CD4-positive, alpha-beta T cell treated with Interleukin-4 for 1 hour (primary cell): ENCODE measurements around the gene HHATL.

Source experiments
- DNase-seq, 2 donors: peaks; one replicate each; pipeline ENCODE4 v3.0.0-alpha.2; 2020 to 2022

HHATL gene

DNA sequence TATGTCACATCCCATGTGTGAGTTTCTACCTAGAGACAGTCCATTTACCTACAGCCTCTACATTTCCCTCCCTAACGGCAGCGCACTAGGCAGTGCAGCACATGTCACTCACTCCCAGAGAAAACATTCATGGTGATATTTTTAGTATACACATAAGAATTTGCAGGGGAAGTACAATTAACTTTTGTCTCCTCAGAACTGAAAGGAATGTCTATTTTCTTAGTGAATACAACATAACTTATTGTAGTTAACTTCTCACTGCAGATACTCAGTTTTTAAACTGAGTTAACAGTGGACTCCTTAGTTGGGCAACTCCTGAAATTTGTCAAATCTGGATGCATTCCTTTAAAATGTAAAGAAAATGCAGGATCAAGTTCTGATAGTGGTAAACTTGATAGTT, 53.6 kb downstream of the HHATL start:
- DNase-seq = no peak

DNA sequence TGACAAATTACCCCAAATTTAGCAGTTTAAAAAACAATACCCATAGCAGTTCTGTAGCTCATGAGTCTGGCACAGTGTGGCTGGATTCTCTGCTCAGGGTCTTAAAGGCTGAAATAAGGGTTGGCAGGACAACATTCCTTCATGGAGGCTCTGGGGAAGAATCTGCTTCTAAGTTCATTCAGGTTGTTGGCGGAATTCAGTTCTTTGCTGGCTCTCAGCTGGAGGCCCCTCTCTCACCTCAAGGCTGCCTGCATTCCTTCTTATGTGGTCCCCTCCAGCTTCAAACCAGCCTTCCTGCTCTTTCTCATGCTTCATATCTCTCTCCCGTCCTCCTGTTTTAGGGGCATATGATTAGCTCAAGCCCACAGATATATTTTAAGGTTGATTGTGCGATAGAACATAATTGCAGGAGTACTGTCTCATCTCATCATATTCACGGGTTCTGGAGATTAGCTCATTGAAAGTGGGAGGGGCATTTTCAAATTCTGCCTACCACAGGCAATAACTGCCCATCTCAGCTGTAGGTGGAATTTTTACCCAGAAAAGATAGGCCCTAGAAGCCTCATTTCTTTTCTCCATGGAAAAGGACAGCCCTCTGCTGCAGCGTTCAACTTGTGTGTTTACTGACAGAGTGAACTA, 54.7 kb downstream of the HHATL start:
- no peak for DNase-seq
